KOPT-K1 (cell line): Measurements from ENCODE around the gene SHC2.
"Not testable (repeated sequence)": the region's sequence is repeated elsewhere in the genome, so short reads cannot be mapped to it uniquely, and the experiment has no call there.

Source experiments
- H3K27ac ChIP-seq: fragments of 200-600 bp; sonication (generic); 2 replicates; pipeline ENCODE4 v1.5.1; 2016; ENCODE audit warnings: antibody characterized with exemption, mild to moderate bottlenecking, low read depth, low read length; ENCODE audit not compliant: poor library complexity, severe bottlenecking
- H3K36me3 ChIP-seq: fragments of 200-600 bp; sonication (generic); 2 replicates; pipeline ENCODE4 v1.5.1; 2017; ENCODE audit warnings: antibody characterized with exemption, mild to moderate bottlenecking, low read length, moderate library complexity; ENCODE audit not compliant: insufficient read depth
- H3K9me3 ChIP-seq: fragments of 200-600 bp; sonication (generic); 2 replicates; pipeline ENCODE4 v1.5.1; 2017; ENCODE audit warnings: antibody characterized with exemption, low read length, mild to moderate bottlenecking; ENCODE audit not compliant: insufficient read depth, poor library complexity, severe bottlenecking

The SHC2 gene

DNA sequence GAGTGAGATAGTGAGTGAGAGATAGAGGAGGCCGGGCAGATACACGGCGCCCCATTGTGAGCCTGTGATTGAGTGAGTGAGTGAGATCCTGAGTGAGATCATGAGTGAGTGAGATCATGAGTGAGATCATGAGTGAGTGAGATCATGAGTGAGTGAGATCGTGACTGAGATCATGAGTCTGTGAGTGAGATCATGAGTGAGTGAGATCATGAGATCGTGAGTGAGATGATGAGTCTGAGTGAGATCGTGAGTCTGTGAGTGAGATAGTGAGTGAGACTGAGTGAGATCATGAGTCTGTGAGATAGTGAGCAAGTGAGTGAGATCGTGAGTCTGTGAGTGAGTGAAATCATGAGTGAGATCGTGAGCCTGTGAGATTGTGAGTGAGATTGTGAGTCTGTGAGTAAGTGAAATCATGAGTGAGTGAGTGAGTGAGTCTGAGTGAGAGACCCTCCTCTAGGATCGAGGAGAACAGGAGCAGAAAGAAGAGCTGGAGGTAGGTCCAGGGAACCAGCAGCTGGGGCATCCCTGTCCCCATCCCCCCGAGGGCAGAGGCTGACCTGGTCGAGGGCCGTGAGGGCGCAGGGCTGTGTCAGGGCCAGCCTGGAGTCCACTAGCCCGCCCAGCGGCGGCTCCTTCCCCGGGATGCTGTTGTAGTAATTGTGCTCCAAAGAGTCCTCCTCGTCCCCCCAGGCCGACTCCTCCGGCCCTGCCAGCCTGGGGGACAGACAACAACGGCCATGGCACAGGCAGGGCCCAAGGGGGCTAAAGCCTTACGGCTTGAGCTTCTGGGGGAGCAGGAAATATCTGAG, 26.5 kb downstream of the SHC2 start:
- Histone ChIP-seq H3K36me3 (no peaks in the 10 kb centered on the region), H3K9me3 (no peaks in the 10 kb centered on the region), H3K27ac (no peak overlapping the region)

GRCh38 chr19:430701-431100, 30.1 kb downstream of the SHC2 start:
- Histone ChIP-seq H3K27ac (no peak overlapping the region), H3K36me3 (no peaks in the 10 kb centered on the region), H3K9me3 (no peaks in the 10 kb centered on the region)

- no peaks in the 10 kb centered on the region for H3K36me3 ChIP-seq
- no peak overlapping the region for H3K27ac ChIP-seq
- H3K9me3 ChIP-seq = no peaks in the 10 kb centered on the region
These were observed 32.7 kb downstream of the SHC2 start for GRCh38 chr19:428149-428548.

DNA sequence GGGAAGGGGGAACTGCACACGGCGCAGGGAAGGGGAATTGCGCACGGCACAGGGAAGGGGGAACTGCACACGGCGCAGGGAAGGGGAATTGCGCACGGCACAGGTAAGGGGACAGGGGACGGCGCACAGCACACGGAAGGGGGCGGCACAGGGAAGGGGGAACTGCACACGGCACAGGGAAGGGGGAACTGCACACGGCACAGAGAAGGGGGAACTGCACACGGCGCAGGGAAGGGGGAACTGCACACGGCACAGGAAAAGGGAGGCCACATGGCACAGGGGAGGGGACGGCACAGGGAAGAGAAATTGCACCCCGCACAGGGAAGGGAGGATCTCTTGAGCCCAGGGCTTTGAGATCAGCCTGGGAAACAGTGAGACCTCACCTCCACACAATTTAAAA, 33.2 kb downstream of the SHC2 start:
- not testable (repeated sequence) for H3K9me3 ChIP-seq, H3K36me3 ChIP-seq, H3K27ac ChIP-seq

DNA sequence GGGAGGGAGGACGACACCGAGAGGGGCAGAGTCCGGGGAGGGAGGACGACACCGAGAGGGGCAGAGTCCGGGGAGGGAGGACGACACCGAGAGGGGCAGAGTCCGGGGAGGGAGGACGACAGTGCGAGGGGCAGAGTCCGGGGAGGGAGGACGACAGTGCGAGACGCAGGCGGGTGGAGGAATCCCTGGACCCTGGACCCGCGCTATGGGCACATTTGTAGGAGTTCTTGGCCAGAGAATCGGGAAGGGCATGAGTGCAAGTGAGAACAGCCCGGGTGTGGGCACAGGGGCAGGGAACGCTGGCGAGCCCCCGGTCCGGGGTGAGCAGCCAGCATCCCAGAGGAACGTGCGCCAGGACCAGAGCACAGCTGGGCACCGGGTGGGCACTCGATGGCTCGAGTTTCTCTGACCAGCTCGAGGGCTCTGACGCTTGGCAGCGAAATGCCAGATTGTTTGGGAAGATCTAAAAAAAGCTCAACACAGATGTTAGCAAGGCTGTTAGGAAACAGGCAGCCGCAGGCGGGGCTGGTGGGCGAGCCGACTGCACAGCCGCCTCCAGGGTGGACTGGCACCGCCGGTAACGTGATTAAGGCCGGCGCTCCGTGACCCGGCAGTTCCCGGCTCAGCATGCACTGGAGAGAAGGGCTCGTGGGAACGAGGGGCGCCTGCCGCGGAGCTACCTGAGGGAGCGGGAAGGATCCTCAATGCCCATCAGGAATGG, 33.9 kb downstream of the SHC2 start:
- Histone ChIP-seq H3K9me3 (no peaks in the 10 kb centered on the region), H3K27ac (no peak overlapping the region), H3K36me3 (no peaks in the 10 kb centered on the region)

DNA sequence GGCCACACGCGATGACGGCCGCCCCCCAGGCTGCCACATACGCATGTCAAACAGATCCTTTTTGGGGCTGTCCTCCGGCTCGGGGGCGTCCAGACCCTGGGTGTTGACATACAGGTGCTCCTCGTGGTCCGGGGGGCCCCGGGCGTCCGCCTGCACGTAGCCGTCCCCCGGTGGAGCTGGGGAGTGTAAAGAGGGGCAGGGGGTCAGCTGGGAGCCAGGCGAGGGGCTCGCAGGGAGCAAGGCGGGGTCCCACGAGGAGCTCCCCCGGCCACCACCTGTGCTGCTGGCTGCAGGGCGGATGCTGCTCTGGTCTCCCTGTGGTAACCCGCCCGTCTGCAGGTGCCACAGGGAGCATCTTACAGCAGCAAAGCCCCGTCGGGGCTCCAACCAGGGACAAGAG, 35.8 kb downstream of the SHC2 start:
- no peaks in the 10 kb centered on the region for H3K36me3 ChIP-seq
- no peak overlapping the region for H3K27ac ChIP-seq
- H3K9me3 ChIP-seq = no peaks in the 10 kb centered on the region

DNA sequence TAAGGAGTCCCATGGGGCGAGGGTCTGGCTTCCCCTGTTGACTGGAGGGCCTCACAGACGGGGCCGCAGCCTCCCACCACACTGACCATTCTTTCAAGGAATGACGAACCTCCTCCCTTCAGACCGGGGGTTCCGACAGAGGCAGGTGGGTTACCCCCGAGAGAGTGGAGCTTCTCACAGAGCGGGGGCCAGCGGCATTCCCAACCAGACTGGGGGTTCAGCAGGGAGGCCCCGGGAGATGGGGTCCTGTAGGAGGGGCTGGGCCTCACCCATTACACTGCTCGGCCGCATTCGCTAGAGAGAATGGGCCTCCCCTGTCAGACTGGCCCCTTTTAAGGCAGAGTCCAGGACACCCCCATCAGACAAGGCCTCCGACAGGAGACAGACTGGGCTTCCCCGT, 36.3 kb downstream of the SHC2 start:
- H3K9me3 ChIP-seq = no peaks in the 10 kb centered on the region
- no peak overlapping the region for H3K27ac ChIP-seq
- no peaks in the 10 kb centered on the region for H3K36me3 ChIP-seq

DNA sequence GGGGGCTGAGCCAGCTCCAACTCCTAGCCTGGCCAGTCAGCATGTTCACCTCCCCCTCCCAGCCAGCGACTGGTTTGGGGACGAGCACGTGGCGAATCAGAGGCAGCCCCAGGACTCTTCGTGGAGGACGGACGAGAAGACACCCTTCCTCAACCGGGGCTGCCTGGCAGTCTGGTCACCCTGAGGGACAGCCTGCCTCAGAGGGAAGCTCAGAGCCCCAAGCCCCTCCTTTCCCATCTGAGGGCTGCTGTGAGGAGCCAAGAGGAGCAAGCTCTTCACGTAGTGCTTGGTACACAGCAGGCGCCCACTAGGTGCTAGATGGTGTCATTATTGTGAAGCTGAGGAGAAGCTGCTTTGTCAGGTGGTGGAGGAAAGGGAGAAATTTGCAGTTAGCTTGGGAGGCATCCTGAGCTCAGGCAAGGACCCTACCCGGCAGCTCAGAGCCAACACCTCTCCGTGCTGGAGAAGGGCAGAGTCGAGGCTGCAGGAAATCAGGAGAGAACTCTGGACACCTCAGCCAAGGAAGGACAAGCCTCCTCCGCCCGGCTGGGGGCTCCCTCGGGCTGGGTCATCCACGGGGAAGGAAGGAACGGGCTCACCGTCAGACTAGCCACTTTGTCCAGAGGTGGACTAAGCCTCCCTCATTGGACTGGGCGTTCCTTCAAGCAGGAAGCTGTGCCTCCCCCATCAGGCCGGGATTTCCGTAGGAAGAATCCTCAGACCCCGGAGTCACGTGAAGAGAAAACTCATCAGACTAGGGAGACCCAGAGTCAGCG, 37.0 kb downstream of the SHC2 start:
- Histone ChIP-seq H3K27ac (no peak overlapping the region), H3K36me3 (no peaks in the 10 kb centered on the region)

GRCh38 chr19:422917-423226, 38.0 kb downstream of the SHC2 start:
- H3K27ac ChIP-seq, H3K9me3 ChIP-seq, H3K36me3 ChIP-seq: not testable (repeated sequence)

More for the DNA sequence above, 37.0 kb downstream of the SHC2 start:
- H3K9me3 ChIP-seq = no peaks in the 10 kb centered on the region

DNA sequence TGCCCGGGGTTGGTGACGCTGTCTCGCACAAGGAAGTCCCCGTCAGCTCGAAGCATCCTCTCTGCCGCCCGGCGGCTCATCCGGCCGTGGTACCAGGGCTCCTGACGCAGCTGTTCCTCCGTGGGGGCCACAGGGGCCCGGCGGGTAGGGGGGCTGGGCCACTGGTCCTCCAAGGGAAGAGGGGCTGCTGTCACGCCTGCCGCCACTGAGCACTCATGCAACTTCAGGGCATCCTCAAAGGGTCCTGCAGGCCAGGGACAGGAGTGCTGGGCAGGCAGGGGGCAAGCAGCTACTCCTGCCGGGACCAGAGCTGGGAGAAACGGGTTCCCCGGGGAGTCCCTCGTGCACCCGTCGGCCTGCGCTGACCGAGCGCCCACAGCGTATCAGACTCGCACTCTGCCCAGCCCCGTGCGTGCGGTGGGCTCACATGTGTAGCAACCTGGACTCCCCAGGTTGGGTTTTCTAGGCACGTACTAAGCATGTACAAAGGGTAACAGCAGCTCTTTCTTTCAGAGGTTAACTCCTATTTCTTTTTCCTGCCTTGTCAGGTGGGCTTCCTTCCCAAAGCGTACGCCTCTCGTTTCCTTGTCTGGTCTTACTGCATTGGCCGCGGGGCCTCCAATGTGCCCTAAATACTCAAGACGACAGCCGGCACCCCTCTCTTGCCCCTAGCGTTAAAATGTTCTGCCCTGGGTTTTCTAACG, 38.5 kb downstream of the SHC2 start:
- H3K36me3 ChIP-seq = no peaks in the 10 kb centered on the region
- H3K9me3 ChIP-seq = no peaks in the 10 kb centered on the region
- no peak overlapping the region for H3K27ac ChIP-seq

DNA sequence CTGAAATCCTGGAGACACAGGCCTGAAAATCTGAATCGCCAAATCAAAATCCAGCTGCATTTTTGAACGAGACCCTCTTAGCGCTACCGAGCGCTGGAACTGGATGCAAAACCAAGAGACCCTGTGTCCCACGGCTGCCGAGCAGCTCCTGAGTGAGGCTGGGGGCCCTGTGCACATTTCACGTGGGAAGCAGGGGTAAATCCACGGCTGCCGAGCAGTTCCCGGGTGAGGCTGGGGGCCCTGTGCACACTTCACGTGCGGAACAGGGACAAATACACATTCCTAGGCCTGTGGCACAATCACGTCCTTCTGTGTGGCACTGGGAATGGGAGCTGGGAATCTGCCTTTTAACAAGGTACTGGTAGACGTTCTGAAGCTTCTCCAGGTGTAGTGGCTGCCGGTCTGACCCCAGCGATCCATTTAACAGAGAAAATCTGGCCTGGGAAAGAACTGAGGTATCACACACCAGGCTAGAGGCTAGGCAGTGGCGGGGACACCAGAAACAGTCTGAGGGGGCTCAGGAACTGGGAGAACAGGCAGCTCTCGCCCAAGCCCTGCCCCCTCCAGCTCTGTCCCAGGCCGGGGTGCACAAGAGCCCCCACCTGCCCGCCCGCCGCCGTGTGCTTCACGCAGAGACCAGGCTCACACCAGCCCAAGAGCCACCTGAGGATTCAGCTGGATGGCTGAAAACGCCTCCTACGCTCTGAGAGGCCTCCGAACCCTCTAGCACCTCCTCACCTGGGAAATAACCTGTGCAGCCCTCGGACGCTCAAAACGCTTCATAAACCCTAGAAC, 40.9 kb downstream of the SHC2 start:
- no peaks in the 10 kb centered on the region for H3K36me3 ChIP-seq
- no peak overlapping the region for H3K27ac ChIP-seq
- H3K9me3 ChIP-seq = no peaks in the 10 kb centered on the region

- H3K27ac ChIP-seq = no peak overlapping the region
- no peaks in the 10 kb centered on the region for H3K36me3 ChIP-seq
- no peaks in the 10 kb centered on the region for H3K9me3 ChIP-seq
These were observed 41.8 kb downstream of the SHC2 start for GRCh38 chr19:418761-419671.

DNA sequence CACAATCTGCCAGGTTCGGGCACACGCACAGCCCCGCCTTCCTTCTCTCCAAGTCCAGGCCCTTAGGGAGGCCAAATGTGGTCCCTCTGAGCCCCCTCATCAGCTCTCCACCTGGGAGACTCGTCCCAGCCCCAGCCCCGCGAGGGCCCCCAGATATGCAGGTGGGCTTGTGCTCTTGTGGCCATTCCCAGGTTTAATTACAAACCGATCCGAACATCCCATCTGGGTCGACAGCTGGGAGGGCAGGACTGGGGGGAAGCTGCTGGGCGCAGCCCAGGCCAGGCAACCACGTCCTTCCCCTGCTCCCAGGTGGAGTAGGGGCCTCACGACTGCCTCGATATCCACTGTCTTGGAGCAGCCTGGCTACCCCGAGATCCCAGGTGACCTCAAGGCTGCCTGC, 44.4 kb downstream of the SHC2 start:
- no peaks in the 10 kb centered on the region for H3K9me3 ChIP-seq
- H3K27ac ChIP-seq = no peak overlapping the region
- no peaks in the 10 kb centered on the region for H3K36me3 ChIP-seq

DNA sequence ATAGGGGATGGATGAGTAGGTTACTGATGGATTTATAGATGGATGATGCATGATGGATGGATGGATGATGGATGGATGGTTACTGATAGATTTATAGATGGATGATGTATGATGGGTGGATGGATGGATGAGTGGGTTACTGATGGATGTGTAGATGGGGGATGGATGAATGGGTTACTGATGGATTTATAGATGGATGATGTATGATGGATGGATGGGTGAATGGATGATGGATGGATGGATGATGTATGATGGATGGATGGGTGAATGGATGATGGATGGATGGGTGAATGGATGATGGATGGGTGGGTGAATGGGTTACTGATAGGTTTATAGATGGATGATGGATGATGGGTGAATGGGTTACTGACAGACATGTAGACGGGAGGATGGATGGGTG, 45.5 kb downstream of the SHC2 start:
- Histone ChIP-seq H3K36me3 (no peaks in the 10 kb centered on the region), H3K27ac (no peak overlapping the region), H3K9me3 (no peaks in the 10 kb centered on the region)
